ENCODE data around the gene SYT6. TPM values are rescaled to one million over a fixed set of nuclear protein-coding genes. Genes with fewer than 3 reads are reported as not detected.

SYT6 gene
- polyA plus RNA-seq, 6 donors from 2014 or later, result not detected

DNA sequence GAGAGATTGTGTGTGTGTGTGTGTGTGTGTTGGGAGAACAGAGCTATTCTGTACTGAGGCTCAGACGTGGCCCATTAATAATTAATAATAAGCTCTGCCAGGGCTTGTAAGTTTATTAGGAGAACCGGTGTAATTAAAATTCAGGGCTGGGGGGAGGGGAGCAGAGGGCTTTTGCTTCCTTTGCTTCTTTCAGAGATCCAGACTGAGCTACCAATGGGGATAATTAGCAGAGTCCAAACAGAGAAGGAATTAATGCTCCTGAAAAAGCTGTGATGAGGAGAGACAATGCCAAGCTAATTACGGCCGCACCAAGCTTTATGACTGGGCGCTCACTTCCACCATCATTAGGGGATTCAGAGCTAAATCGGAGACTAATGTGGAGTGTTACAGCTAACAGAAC lies 4.5 kb downstream of the SYT6 start:
- H3K36me3 Mint-ChIP-seq, result no peaks in the 10 kb centered on the region
- H3K9me3 Mint-ChIP-seq, result peaks cover 0 to 4% (median 0%) of the 10 kb centered on the region in 7 donors
- DNase-seq (no peak), ATAC-seq (ENCODE audit: low read depth in 2 of 2) (no peak)
- H3K27me3 Mint-ChIP-seq, result peaks cover 61 to 71% (median 62%) of the 10 kb centered on the region in 3 donors
- peak overlapping the region in 1 of 6 donors; percentile 84 for H3K27ac Mint-ChIP-seq
- H3K4me1 Mint-ChIP-seq, result peaks cover 0 to 4% (median 0%) of the 10 kb centered on the region in 3 donors
- no peak overlapping the region for H3K4me3 Mint-ChIP-seq

DNA sequence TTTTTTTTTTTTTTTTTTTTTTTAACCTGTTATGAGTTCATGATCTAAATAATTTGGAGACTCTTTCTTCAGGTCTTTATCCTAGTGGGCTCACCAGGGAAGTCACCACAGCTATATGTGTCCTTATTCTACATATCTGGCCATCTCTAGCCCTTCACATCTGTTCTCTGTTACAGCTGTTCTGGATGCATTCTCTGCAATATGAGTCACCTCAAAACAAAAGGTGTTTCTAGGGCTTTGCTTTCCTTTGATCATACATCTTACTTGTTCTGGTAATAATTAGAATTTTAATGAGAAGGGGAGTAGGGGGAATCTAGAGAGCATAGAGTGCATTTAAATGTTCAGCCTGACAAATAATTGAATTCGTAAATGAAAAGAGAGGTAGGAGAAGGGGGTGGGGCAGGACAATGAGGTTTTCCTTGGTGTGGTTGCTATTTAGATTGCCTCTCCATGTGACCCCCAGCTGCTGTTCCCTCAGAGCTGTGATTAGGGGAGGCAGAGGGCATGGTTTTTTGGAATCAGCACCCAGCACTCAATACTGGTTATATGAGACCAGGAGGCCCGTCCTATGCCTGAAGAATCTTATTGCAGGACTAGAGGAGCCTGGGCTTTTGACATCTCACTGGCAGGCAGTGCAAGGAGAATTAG lies 8.0 kb downstream of the SYT6 start:
- DNase-seq (no peak), ATAC-seq (ENCODE audit: low read depth in 2 of 2) (no peak)
- peaks cover 0 to under 1% (median 0%) of the 10 kb centered on the region in 7 donors for H3K9me3 Mint-ChIP-seq
- H3K4me3 Mint-ChIP-seq, result no peak overlapping the region
- H3K4me1 Mint-ChIP-seq, result no peaks in the 10 kb centered on the region
- H3K36me3 Mint-ChIP-seq, result no peaks in the 10 kb centered on the region
- no peak overlapping the region for H3K27ac Mint-ChIP-seq
- peaks cover 38 to 45% (median 44%) of the 10 kb centered on the region in 3 donors for H3K27me3 Mint-ChIP-seq

DNA sequence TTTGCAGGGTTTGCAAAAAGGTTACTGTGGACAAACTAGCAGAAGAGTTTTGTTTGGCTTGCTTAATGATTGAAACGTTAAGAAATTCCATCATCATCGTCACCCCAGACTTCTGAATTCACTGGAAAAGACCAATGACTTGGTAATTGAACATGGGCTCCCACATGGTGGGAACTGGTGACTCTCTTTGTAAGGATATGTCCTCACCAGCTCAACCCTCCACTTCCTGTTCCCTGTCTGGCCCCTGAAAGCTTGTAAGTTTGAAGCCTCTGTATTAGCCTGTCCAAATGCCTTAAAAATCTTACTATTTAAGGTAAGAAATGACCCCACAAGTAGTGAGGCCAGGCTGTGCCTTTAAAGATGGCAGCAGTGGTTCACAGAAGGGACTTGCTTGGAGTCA lies 9.7 kb downstream of the SYT6 start:
- Mint-ChIP-seq H3K36me3 (no peaks in the 10 kb centered on the region), H3K4me1 (no peaks in the 10 kb centered on the region), H3K27ac (no peak overlapping the region), H3K9me3 (peaks cover 0 to 1% (median 0%) of the 10 kb centered on the region in 7 donors), H3K4me3 (no peak overlapping the region), H3K27me3 (peaks cover 22 to 34% (median 29%) of the 10 kb centered on the region in 3 donors)
- DNase-seq (no peak), ATAC-seq (ENCODE audit: low read depth in 2 of 2) (no peak)

DNA sequence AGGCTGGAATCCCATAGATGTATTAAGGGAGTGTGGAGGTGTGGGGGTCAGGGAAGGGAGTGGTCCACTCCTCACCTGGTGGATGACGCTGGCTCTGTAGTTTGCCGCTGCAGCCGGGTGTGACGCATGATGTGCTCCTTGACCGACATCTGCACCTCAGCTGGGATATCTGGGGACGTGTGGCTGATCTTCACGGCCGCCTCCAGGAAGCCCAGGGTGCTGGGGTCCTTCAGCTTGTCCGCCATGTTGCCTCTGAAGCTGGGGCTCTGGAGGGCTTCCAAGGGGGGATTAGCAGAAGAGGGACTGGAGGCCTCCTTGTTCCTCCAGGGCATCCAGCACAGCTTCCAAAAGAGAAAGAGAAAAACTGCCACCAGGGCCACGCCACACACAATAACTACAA lies 14.1 kb downstream of the SYT6 start:
- H3K36me3 Mint-ChIP-seq, result no peaks in the 10 kb centered on the region

DNA sequence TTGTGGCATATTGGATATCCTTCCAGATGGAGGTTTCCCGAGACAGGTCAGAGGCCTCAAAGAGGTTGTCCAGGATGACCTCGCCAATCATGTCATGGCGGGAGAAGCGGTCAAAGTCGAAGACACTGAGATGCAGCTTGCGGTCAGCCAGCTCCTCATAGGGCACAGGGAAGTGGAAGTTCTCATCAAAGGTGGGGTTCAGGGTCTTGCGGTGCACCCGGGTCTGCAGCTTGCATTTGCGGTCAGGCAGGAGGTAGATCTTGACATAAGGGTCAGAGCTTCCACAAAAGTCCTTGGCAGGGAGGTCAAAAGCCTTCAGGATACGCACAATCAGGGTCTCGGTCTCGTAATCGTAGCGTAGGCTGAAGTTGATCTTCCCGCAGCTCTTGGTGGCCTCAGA lies 16.2 kb downstream of the SYT6 start:
- H3K27me3 Mint-ChIP-seq, result peaks cover 14 to 21% (median 15%) of the 10 kb centered on the region in 3 donors
- no peak overlapping the region for H3K4me3 Mint-ChIP-seq
- H3K36me3 Mint-ChIP-seq, result no peaks in the 10 kb centered on the region
- H3K4me1 Mint-ChIP-seq, result no peaks in the 10 kb centered on the region
- no peak for ATAC-seq (ENCODE audit: low read depth in 2 of 2)
- no peak overlapping the region for H3K27ac Mint-ChIP-seq
- DNase-seq, result no peak
- H3K9me3 Mint-ChIP-seq, result peaks cover 0 to 1% (median 0%) of the 10 kb centered on the region in 7 donors

More for the DNA sequence above, 14.1 kb downstream of the SYT6 start:
- Mint-ChIP-seq H3K27me3 (peaks cover 8 to 20% (median 15%) of the 10 kb centered on the region in 3 donors), H3K4me1 (no peaks in the 10 kb centered on the region), H3K4me3 (no peak overlapping the region), H3K27ac (peak overlapping the region in 1 of 6 donors; percentile 23), H3K9me3 (peaks cover 0 to 1% (median 0%) of the 10 kb centered on the region in 7 donors)
- ATAC-seq (ENCODE audit: low read depth in 2 of 2) (no peak), DNase-seq (no peak)

DNA sequence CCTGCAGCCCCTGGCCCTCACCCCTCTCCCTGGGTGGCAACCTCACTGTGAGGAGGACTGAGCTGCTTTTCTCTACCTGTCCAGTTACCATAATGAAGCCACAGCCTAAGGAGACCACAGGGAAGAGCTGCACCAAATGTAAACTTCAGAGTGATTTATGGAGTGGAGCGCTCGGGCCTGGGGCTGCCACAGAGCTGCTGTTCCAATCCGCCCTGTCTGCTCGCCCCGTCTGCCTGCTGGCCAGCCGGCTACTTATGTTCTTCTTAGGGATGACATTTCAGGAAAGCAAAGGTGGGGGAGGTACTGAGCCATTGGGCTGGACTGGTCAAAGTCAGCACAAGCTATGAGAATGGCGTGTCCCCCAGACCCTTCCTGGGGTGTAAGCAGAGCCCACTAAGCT lies 17.9 kb downstream of the SYT6 start:
- H3K4me1 Mint-ChIP-seq, result no peaks in the 10 kb centered on the region
- H3K27me3 Mint-ChIP-seq, result peaks cover 21% of the 10 kb centered on the region in 3 donors
- no peak for ATAC-seq (ENCODE audit: low read depth in 2 of 2)
- DNase-seq, result no peak
- H3K27ac Mint-ChIP-seq, result no peak overlapping the region
- H3K9me3 Mint-ChIP-seq, result peaks cover 0 to 1% (median 0%) of the 10 kb centered on the region in 7 donors
- H3K4me3 Mint-ChIP-seq, result no peak overlapping the region
- no peaks in the 10 kb centered on the region for H3K36me3 Mint-ChIP-seq

DNA sequence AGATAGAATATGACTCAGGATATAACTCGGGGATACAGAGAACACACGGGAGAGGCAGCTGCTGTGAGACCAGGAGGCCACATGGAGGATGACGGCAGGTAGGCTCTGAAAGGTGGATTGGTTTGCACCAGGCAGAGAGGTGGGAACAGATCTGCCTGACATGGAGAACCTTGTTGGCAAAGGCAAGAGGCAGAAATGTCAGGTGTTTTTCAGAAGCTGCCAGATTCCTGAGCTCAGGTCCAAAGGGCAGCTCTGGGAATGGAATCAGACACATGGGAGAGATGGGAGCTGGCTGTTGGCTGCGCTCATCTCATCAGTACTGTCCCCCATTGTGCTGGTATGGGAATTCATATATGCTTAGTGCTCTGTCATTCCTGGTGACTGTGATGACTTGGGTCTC lies 19.2 kb downstream of the SYT6 start:
- Mint-ChIP-seq H3K27ac (no peak overlapping the region), H3K4me3 (no peak overlapping the region), H3K27me3 (peaks cover 21 to 34% (median 26%) of the 10 kb centered on the region in 3 donors), H3K4me1 (no peaks in the 10 kb centered on the region), H3K36me3 (no peaks in the 10 kb centered on the region), H3K9me3 (peaks cover 0 to 5% (median 0%) of the 10 kb centered on the region in 7 donors)
- DNase-seq (no peak), ATAC-seq (ENCODE audit: low read depth in 2 of 2) (no peak)

DNA sequence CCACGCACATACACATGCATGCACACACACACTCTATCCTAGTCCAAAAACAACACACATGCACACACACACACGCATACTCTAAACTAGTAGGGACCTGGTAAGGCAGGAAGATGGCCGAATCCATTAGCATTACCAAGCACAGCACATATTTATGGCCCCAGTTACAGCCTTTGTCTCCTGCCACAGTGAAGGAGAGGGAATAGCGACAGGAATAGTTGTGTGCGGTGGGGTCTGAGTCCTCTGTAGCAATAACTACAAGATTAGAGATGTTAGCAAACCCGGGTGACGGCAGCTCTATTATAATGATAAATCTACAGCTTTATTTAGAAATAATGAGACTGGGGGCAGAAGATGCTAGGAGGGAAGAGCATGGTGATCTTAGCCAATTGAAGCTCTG lies 20.5 kb downstream of the SYT6 start:
- no peaks in the 10 kb centered on the region for H3K36me3 Mint-ChIP-seq
- H3K27me3 Mint-ChIP-seq, result peaks cover 18 to 47% (median 20%) of the 10 kb centered on the region in 3 donors
- no peak overlapping the region for H3K27ac Mint-ChIP-seq
- H3K4me1 Mint-ChIP-seq, result no peaks in the 10 kb centered on the region
- no peak overlapping the region for H3K4me3 Mint-ChIP-seq
- ATAC-seq (ENCODE audit: low read depth in 2 of 2) (no peak), DNase-seq (no peak)
- peaks cover 0 to 12% (median 0%) of the 10 kb centered on the region in 7 donors for H3K9me3 Mint-ChIP-seq

DNA sequence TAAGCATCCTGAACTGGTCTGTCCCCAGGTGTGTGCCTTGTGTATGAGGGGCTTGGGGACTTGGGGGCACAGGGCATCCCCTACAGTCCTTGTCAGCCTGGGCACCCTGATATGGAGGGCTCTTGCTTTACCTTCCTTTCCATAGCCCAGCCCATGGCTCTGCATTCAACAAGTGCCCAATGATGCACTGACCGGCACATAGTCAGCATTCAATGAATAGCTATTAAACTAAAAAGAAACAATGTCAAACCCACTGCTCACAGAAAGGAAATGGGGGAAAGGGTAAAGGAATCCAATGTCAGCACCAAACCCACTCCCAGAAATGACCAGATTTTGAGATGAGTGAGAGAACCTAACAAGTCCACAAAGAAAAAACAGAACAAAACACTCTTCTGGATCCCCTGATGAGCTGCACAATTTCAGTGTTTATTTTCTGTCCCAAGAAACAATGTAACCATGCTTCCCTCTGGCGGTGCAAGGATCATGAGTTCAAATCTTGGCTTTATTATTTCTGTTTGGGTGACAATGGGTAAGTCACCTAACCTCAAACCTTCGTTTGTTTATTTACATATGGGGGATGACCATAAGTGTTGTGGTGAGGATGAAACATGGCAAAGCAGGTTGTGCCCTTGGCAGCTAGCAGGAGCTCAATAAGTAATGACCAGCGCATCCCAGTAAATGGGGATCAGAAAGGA lies 22.0 kb downstream of the SYT6 start:
- Mint-ChIP-seq H3K4me1 (peaks cover 0 to 1% (median 0%) of the 10 kb centered on the region in 3 donors), H3K27me3 (peaks cover 13 to 47% (median 15%) of the 10 kb centered on the region in 3 donors), H3K36me3 (no peaks in the 10 kb centered on the region), H3K4me3 (no peak overlapping the region), H3K27ac (no peak overlapping the region), H3K9me3 (peaks cover 0 to 12% (median 0%) of the 10 kb centered on the region in 7 donors)
- ATAC-seq (ENCODE audit: low read depth in 2 of 2) (no peak), DNase-seq (no peak)

DNA sequence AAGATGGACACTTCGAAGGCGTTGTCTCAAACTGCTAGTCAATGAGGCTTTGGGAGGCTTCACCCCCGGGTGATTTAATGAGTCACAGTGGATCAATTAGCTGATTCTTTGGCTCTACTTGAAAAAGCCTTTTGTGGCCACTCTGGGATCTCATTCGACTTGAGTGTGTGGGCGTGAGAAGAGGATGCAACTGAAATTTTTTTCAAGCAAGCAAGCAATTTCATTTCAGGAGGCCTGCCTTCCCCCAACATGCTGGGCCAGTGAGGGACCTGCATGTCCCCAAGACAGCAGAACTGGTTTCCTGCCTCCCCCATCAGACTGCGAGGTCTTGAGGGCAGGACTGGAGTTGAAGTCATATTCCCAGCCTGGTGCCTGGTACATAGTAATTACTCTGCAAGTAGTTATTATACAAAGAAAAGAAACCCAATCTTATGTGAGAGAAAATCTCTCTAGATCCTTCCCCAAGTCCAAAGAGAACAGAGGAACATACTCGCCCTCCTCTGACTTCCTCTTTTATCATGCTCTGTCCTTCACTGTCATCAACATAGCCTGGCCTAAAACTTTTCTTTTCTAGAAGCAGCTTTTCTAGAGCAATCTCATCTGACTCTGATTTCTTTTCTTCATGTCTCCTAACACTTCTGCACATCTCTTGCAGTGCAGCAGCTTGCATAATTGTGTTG lies 22.7 kb downstream of the SYT6 start:
- Mint-ChIP-seq H3K36me3 (no peaks in the 10 kb centered on the region), H3K4me3 (no peak overlapping the region), H3K4me1 (peaks cover 0 to 4% (median 0%) of the 10 kb centered on the region in 3 donors), H3K27ac (no peak overlapping the region), H3K27me3 (peaks cover 10 to 47% (median 15%) of the 10 kb centered on the region in 3 donors), H3K9me3 (peaks cover 0 to 12% (median 0%) of the 10 kb centered on the region in 7 donors)
- no peak for ATAC-seq (ENCODE audit: low read depth in 2 of 2)
- DNase-seq, result no peak

DNA sequence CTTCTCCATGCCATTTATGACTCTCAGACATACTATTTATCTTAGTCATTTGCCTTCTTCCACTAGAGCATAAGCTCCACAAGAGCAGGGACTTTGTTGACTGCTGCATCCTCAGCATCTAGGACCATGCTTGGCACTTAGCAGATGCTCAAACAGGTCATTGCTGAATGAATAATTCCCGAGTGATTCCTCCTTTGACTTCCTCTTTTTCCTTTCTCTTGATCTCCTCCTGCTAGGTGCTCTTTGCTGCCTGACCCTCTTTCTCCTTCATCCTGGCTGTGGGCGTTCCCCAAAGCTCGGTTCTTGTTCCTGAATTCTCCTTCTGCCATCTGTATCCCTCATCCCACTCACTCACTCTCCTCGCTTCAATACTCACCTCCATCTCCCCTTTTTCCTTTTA lies 23.5 kb downstream of the SYT6 start:
- DNase-seq (no peak), ATAC-seq (ENCODE audit: low read depth in 2 of 2) (no peak)
- Mint-ChIP-seq H3K27me3 (peaks cover 10 to 41% (median 12%) of the 10 kb centered on the region in 3 donors), H3K4me1 (peaks cover 0 to 4% (median 0%) of the 10 kb centered on the region in 3 donors), H3K36me3 (no peaks in the 10 kb centered on the region), H3K4me3 (no peak overlapping the region), H3K27ac (no peak overlapping the region), H3K9me3 (peaks cover 0 to 12% (median 0%) of the 10 kb centered on the region in 7 donors)

DNA sequence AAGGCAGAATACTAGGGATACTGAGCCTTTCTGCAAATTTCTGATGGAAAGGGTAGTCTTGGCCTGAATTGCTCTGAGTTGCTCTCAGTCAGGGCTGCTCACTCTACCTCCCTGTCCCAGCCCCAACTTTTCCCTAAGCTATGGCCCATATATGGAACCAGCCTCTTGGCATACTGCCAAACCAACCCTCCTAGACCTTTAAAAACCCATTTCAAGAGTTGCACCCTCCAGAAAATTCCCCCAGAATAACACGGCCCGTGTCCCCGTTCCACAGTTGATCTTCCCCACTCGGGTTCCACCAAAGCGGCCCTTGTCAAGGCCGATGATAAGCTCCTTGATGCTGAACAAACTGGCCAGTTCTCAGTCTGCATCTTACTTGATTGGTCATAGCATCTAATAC lies 25.4 kb downstream of the SYT6 start:
- Mint-ChIP-seq H3K4me1 (peaks cover 0 to 4% (median 0%) of the 10 kb centered on the region in 3 donors), H3K9me3 (peaks cover 0 to 12% (median 0%) of the 10 kb centered on the region in 7 donors), H3K36me3 (no peaks in the 10 kb centered on the region), H3K27ac (peak overlapping the region in 1 of 6 donors; percentile 2), H3K4me3 (no peak overlapping the region), H3K27me3 (peaks cover 9 to 33% (median 12%) of the 10 kb centered on the region in 3 donors)
- DNase-seq (no peak), ATAC-seq (ENCODE audit: low read depth in 2 of 2) (no peak)

DNA sequence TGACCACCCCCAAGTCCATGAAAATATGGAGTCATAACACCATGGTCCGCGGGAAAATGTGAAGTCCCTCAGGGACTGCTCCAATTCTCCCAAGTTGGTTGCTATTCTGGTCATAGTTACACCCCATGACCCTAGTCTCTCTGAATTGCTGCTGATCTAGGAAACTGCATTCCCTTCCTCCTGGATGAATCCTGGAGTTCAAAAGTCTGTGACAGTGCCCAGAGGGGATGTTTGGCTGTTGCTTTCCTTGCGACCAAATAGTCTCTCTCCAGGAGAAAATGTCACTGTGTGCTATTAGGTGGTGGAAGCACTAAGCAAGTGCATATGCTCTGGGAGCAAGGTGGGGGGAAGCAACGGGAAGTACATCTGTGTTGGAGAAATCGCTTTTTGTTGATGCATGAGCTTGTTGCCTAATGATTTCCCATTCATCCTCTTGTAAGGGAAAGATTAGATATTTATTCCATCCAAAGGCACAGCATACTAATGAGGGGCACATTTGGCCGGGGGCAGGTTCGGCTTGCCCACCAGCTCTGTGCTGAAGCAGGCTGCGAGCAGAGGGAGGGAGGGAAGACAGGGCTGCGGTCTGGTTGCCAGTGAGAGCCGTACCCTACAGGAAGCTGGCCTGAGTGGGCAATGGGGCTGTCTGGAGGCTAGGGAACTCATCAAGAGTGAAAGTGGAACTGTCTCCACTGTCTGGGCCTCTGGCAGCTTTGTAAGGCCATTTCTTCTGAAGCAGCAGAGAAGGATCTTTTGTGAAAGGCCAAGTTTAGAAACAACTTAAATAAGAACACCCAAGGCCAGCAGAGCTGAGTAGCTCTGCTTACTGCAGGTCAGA lies 27.2 kb downstream of the SYT6 start:
- no peak for DNase-seq
- Mint-ChIP-seq H3K36me3 (no peaks in the 10 kb centered on the region), H3K9me3 (peaks cover 0 to 12% (median 0%) of the 10 kb centered on the region in 7 donors), H3K27ac (peak overlapping the region in 1 of 6 donors; percentile 52), H3K4me1 (peaks cover 0 to 4% (median 0%) of the 10 kb centered on the region in 3 donors), H3K27me3 (peaks cover 5 to 26% (median 12%) of the 10 kb centered on the region in 3 donors), H3K4me3 (peak overlapping the region in 1 of 8 donors; percentile 5)
- no peak for ATAC-seq (ENCODE audit: low read depth in 2 of 2)

Measured in naive B cell (primary cell).